ENCODE results near the gene RPN1. TPM values are rescaled to one million over a fixed set of nuclear protein-coding genes. Genes with fewer than 3 reads are reported as not detected.
A peak's percentile ranks its signal among the peaks of the same experiment; 100 is the strongest.

RPN1 gene
- total and polyA plus RNA-seq, 10 of the 15 experiments (the other 5 are each of a cell fraction or from before 2014, with no cell fraction given) = 56.1 to 266 (median 157) TPM

- TF ChIP-seq, protein P1, sequence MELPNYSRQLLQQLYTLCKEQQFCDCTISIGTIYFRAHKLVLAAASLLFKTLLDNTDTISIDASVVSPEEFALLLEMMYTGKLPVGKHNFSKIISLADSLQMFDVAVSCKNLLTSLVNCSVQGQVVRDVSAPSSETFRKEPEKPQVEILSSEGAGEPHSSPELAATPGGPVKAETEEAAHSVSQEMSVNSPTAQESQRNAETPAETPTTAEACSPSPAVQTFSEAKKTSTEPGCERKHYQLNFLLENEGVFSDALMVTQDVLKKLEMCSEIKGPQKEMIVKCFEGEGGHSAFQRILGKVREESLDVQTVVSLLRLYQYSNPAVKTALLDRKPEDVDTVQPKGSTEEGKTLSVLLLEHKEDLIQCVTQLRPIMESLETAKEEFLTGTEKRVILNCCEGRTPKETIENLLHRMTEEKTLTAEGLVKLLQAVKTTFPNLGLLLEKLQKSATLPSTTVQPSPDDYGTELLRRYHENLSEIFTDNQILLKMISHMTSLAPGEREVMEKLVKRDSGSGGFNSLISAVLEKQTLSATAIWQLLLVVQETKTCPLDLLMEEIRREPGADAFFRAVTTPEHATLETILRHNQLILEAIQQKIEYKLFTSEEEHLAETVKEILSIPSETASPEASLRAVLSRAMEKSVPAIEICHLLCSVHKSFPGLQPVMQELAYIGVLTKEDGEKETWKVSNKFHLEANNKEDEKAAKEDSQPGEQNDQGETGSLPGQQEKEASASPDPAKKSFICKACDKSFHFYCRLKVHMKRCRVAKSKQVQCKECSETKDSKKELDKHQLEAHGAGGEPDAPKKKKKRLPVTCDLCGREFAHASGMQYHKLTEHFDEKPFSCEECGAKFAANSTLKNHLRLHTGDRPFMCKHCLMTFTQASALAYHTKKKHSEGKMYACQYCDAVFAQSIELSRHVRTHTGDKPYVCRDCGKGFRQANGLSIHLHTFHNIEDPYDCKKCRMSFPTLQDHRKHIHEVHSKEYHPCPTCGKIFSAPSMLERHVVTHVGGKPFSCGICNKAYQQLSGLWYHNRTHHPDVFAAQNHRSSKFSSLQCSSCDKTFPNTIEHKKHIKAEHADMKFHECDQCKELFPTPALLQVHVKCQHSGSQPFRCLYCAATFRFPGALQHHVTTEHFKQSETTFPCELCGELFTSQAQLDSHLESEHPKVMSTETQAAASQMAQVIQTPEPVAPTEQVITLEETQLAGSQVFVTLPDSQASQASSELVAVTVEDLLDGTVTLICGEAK (IDR thresholded peaks at IDR 0.05; ENCODE audit: borderline replicate concordance) = no peak
- TF ChIP-seq NBN (IDR thresholded peaks at IDR 0.05) = peak; percentile 54; the same call in 1 of the 2 replicates
- peak; percentile 55; the same call in 1 of the 2 replicates for TF ChIP-seq LARP7 (IDR thresholded peaks at IDR 0.05)
- no peak for TF ChIP-seq ZBTB33 (IDR thresholded peaks at IDR 0.05)
- TF ChIP-seq CBX5 (IDR thresholded peaks at IDR 0.05; ENCODE audit: low read depth) = no peak
- TF ChIP-seq NRF1 (conservative IDR thresholded peaks at IDR 0.05; ENCODE audit: low read depth, low read length) = peak; percentile 82
- no peak for TF ChIP-seq TCF12 (IDR thresholded peaks at IDR 0.05; ENCODE audit: low read depth, low read length)
- TF ChIP-seq CHD2 (IDR thresholded peaks at IDR 0.05; ENCODE audit: borderline replicate concordance, low read depth, low read length) = no peak
- TF ChIP-seq PAX5 (IDR thresholded peaks at IDR 0.05; ENCODE audit: borderline replicate concordance, low read depth, low read length) = 0 out of 2 replicates have a peak, but pooled peaks have one; percentile 1
- TF ChIP-seq SIX5 (IDR thresholded peaks at IDR 0.05; ENCODE audit: low read depth, low read length, severe bottlenecking) = peak; percentile 23
- TF ChIP-seq USF1 (IDR thresholded peaks at IDR 0.05; ENCODE audit: borderline replicate concordance, extremely low read length, insufficient read depth, low read depth, low read length) = peak; percentile 53
- no peak for TF ChIP-seq SIN3A (IDR thresholded peaks at IDR 0.05; ENCODE audit: low read depth, low read length)
- TF ChIP-seq CUX1 (IDR thresholded peaks at IDR 0.05; ENCODE audit: insufficient replicate concordance, low read depth, low read length) = no peak
- TF ChIP-seq IKZF1 (conservative IDR thresholded peaks at IDR 0.05) = peak; percentile 87
Measured at GRCh38 chr3:128617557-128618397, 32.8 kb downstream of the RPN1 start (continued).

Measured in GM12878 (cell line).